Renal cortical epithelial cell (primary cell): ENCODE results near the gene RMC1. TPM values are rescaled to one million over a fixed set of nuclear protein-coding genes. Genes with fewer than 3 reads are reported as not detected.
"Not testable (repeated sequence)": the region's sequence is repeated elsewhere in the genome, so short reads cannot be mapped to it uniquely, and the experiment has no call there.

Source experiments
- DNase-seq: peaks from one replicate; pipeline ENCODE4 v3.0.0-alpha.2; 2011; ENCODE audit warnings: low read depth
- total RNA-seq: library from RNA; depleted of rRNA; stranded (reverse); fragments of >200 nt; gene quantifications from 2 replicates; pipeline ENCODE4 v1.2.3, GENCODE V29; 2014

Gene RMC1
- total RNA-seq, 1 donor from 2014 or later: 34.9 TPM

DNA sequence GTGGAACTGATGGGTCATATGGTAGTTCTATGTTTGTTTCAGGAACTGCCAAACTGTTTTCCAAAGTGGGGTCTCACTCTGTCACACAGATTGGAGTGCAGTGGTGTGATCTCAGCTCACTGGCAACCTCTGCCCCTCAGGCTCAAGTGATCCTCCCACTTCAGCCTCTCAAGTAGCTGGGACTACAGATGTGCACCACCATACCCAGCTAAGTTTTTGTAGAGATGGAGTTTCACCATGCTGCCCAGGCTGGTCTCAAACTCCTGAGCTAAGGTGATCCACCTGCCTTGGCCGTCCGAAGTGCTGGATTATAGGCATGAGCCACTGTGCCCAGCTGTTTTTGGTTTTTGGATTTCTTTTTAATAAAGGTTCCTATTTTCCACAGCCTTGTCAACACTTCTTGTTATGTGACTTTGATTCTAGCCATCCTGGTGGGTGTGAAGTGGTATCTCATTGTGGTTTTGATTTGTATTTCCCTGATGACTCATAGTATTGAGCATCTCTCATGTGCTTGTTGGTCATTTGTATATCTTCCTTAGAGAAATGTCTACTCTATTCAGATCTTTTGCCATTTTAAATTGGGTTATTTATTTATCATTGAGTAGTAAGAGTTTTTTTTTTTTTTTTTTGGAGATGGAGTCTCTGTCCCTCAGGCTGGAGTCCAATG, 60.2 kb downstream of the RMC1 start:
- DNase-seq: peak; percentile 83

GRCh38 chr18:23565916-23566547, 62.7 kb downstream of the RMC1 start:
- DNase-seq: peak; percentile 70

DNA sequence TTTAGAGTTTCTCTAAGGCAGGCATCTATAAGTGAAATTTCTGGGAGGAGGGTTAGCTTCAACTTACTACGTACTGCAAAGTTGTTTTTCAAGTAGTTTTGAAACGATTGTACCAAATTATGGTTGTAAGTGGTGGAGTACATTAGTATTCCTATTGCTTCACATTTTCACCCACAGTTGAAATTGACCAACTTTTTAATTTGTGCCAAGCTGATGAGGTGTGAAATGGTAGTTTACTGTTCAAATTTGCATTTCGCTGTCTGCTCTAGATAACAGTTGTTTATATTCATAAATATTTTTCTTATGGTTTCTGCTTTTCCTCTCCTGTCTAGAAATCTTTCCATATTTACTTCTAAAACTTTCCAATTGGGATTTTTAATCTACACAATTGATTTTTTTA, 64.4 kb downstream of the RMC1 start:
- no peak for DNase-seq

DNA sequence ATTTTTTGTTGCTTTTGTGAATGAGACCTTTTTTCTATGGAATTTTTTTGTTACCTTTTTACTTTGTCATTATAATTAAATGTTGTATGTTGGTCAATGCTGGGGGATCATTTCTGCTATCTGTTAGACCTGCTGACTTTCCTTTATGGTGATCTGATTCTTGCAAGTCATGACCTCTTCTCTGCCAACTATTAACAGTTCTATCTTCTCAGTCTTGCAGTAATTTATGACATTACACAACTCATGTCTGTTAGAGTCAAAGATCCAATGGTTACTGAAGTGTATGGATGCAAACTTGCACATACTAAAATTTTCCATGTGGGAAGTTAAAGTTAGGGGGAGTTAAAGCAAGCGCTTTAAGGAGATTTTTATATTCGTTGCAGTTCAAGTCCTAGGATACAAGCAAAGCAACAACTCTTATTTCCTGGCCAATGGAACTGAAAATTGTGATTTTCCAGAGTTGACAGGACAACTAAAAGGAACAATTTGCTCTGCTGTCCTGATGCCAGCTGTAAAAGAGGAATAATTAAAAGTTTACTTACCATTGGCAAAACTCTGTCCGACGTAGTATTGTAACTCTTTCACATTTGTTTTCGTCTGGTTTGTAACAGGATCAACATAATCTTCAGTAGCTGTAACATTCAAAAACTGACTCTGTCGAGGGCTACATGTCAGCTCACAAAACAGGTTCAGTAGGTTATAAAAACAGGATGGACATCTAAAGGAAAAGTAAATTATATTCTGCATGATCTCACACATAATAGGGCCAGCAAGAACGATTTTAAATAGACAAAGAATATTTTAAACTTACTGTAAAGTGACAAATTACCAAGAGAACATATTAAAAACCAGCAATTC, 65.2 kb downstream of the RMC1 start:
- no peak for DNase-seq

DNA sequence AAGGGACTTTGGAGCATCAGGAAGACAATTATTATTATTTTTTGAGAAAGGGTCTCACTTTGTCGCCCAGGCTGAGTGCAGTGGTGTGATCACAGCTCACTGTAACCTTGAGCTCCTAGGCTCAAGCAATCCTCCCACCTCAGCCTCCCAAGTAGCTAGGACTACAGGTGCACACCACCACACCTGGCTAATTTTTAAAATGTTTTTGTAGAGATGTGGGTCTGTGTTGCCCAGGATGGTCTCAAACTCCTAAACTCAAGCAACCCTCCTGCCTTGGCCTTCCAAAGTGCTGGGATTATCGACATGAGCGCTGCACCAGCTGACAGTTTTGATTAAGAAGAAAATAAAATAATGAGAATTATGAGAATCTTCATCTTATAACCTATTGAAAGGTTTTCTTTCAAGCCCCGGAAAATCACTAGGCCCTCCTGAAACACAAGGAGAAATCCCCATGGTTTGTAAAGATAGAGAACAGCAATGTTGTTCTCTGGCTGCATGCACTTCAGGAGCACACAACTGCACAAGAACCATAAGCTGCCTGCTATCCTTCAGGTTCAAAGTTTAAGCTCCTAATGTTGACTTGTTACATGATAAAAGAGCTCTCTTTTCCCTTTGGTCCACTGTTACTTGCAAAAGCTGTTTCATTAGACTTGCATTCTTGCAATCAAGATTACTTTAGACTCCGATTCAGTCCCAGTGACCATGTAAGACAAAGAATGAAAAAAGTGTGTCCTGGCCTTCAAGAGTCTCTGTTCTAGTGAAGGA, 66.2 kb downstream of the RMC1 start:
- DNase-seq: no peak

- DNase-seq: no peak
Observed at GRCh38 chr18:23570912-23571504, 67.7 kb downstream of the RMC1 start.

DNA sequence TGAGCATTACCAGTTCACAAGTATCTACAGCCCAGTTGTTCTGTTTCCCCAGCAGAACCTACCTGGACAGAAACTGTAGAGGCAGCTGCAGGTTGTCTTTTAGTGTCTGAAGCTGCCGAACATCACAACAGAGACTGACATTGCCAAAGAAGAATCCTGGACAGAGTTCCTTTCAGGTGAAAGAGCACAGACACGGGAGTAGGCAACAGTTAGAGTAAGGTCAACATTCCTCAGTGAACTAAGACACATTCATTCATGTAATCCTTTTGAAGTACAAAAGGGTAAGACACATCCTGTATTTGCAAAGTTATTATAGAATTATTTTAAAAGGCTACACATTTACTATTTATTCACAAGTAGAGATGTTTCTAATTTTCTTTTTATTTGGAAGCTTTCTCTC, 68.7 kb downstream of the RMC1 start:
- DNase-seq: no peak

DNA sequence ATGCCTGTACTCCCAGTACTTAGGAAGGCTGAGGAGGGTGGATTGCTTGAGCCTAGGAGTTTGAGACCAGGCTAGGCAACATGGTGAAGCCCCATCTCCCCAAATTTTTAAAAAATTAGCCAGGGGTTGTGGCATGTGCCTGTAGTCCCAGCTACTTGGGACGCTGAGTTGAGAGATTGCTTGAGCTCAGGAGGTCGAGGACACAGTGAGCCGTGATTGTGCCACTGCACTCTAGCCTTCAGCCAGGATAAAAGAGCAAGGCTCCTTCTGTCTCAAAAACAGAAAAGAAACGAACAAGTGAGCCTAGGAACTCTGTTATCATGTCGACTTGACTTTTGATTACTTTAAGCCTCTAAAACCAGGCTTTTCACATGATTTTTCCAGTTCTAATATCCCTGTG, 69.3 kb downstream of the RMC1 start:
- no peak for DNase-seq

- DNase-seq: no peak
Observed at GRCh38 chr18:23573020-23573419, 69.7 kb downstream of the RMC1 start.

GRCh38 chr18:23573626-23574431, 70.5 kb downstream of the RMC1 start:
- DNase-seq: peak; percentile 91

DNA sequence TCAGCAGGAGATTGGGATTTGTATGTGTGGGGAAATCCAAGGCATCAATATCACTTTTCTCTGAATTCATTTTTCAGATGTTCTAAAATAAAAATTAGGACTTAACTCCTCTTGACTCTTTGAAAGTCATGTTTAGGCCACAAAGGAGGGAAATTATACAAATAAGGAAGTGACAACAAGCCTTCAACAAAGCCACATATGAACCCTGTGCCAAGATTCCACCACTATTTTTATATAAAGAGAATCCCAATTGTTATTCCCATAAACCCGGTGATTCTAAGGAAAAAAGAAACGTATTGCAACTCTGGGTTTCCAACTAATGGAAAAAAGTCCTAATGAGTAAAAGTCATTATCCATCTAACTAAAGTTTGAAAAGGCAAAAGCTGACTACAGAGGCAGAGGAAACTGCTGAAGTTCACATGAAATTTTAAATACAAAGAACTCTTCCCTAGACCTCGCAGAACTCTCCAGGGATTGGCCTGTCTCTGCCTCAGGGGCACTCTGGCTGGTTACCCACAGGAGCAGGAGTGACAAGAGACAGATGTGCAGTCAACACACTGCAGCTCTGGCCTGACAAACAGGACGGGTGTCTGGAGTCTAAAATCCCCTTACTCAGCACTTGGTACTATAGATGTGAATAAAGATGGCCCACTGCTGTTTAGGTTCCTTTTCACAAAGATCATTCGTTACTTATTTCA, 71.4 kb downstream of the RMC1 start:
- no peak for DNase-seq

DNA sequence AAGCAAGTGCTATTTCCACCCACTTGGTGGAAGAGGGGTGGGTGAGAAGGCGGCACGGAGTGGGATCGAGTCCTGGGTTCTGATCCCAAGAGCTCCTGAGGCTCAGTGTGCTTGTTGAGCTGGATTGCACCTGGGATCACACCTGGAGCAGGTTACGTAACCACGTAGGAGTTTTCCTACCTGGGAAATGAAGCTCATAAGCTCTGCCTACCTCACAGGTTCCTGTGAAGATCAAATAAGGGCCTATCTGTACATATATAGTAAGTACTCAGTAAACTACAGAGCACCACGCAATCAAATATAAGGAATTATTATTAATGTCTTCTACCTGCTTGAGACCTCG, 72.0 kb downstream of the RMC1 start:
- no peak for DNase-seq

DNA sequence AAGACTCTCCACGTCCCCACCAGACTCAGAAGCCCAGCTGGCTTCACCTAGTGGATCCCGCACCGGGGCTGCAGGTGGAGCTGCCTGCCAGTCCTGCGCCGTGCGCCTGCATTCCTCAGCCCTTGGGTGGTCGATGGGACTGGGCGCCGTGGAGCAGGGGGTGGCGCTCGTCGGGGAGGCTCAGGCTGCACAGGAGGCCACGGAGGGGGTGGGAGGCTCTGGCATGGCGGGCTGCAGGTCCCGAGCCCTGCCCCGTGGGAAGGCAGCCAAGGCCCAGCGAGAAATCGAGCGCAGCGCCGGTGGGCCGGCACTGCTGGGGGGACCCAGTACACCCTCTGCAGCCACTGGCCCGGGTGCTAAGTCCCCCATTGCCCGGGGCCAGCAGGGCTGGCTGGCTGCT, 74.2 kb downstream of the RMC1 start:
- DNase-seq: not testable (repeated sequence)

DNA sequence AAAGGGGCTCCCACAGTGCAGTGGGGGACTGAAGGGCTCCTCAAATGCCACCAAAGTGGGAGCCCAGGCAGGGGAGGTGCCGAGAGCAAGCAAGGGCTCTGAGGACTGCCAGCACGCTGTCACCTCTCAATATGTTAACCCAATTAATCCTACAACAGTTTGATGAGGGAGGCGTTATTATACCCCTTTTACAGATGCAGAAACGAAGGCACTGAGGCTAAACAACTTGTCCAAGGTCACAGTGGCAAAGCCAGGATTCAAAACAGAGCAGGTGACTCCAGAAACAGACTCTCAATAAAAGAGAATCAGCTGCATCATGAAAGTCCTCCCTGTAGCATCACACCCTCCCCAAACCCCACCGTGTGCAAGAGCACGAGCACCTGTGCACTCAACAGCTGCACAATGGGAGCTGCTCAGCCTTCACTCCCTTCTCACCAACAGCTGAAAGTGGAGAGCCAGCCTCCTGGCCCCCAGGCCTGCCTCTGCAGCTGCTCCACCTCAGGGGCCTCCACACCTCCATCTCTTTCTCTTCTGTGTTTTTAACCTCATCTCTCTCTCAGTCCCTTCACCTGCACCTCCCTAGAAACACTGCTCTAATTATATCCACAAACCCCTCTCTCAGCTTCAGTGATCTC, 74.9 kb downstream of the RMC1 start:
- no peak for DNase-seq

- peak; percentile 62 for DNase-seq
Observed at GRCh38 chr18:23578891-23579653, 75.8 kb downstream of the RMC1 start.

GRCh38 chr18:23580677-23581367, 77.5 kb downstream of the RMC1 start:
- DNase-seq: no peak
